H7 (cell line): ENCODE results near the gene ZNF775. TPM values are rescaled to one million over a fixed set of nuclear protein-coding genes. Genes with fewer than 3 reads are reported as not detected.

Experiments
- DNase-seq: peaks from one replicate; pipeline ENCODE4 v3.0.0; 2012
- H3K27me3 ChIP-seq: 2 replicates; pipeline ENCODE4 v1.6.0; 2011; ENCODE audit warnings: mild to moderate bottlenecking, low read length; ENCODE audit not compliant: control insufficient read depth, insufficient read depth
- H3K36me3 ChIP-seq: replicated peaks from 2 replicates; pipeline ENCODE4 v1.5.1; 2011; ENCODE audit warnings: low read length; ENCODE audit not compliant: control insufficient read depth, insufficient read depth
- H3K4me3 ChIP-seq: 2 replicates; pipeline ENCODE4 v1.5.1; 2011; ENCODE audit warnings: low read depth, mild to moderate bottlenecking, control low read depth, low read length, moderate library complexity; ENCODE audit not compliant: insufficient read depth
- total RNA-seq: library from RNA; depleted of rRNA; stranded (reverse); fragments of >200 nt; shearing (Covaris generic); gene quantifications from 2 replicates; pipeline ENCODE4 v1.2.3, GENCODE V29; 2014

The ZNF775 gene
- total RNA-seq, 1 experiment from 2014 or later: 44.2 TPM

DNA sequence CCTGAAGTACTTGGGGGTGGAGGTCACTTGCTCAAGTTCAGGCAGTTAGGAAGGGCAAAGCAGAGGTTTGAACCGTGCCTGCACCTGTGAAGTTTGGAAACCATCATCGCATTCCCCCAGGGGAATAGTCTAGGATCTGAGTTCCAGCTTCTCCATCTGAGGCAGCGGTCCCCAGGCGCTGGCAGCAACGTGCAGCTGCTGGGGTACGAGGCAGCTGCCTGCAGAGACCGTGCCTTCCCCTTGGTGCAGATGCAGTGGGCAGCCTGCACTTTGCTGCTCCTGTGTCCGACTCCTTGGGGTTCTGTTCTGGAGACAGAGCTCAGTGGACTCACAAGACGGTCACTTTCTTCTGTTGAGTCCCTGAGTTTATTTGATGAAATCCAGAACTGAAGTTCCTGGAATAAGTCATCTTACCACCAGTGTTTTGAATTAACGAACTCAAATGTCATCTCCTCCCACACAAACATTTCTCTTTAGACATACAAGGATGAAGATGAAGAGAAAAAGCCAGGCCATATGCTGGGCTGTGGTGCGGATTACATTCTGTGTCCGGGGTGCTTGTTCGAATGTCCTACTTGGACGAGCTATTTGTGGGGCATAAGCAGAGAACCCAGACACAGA is 51.4 kb downstream of the ZNF775 start:
- no peaks in the 10 kb centered on the region for H3K36me3 ChIP-seq
- DNase-seq: no peak
- H3K27me3 ChIP-seq: no peaks in the 10 kb centered on the region; the same call in 1 of the 2 replicates
- no peak overlapping the region for H3K4me3 ChIP-seq

DNA sequence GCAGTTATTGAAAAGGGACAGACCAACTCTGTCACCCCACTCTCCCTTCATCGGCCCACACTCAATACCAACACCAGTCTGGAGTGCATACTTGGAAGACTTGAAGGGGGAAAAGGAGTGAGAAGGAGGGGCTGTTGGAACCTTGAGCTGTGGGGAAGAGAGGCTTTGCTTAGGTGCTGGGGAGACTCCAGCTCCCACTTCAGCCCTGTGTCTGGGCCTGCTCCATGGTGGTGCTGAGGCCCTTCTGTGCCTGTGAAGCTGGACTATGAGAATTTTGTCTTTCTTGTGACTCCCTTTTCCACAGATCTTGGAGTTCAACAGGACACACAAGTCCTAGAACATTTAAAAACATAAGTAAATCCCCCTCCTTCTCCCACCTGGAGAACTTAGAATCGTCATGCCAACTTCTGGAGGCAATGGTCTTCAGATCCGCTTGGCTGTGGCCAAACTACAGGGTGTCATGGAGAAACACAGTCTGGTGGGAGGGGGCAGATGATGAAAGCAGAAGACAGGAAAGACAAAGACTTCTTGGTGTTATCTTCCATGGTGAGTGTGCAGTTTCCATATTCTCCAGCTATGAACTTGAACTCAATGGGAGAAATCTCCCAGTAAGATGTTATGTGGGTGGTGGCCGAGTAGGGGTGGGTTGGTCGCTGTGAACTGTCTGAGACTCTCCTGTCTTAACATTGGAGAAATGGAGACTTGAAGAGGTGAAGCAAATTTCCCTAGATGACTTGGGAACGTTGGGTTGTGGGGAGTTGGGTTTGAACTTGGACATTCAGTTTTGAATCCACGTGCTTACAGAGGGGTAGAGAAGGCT is 52.9 kb downstream of the ZNF775 start:
- DNase-seq: no peak
- H3K36me3 ChIP-seq: no peaks in the 10 kb centered on the region
- no peaks in the 10 kb centered on the region; the same call in 1 of the 2 replicates for H3K27me3 ChIP-seq
- no peak overlapping the region for H3K4me3 ChIP-seq

DNA sequence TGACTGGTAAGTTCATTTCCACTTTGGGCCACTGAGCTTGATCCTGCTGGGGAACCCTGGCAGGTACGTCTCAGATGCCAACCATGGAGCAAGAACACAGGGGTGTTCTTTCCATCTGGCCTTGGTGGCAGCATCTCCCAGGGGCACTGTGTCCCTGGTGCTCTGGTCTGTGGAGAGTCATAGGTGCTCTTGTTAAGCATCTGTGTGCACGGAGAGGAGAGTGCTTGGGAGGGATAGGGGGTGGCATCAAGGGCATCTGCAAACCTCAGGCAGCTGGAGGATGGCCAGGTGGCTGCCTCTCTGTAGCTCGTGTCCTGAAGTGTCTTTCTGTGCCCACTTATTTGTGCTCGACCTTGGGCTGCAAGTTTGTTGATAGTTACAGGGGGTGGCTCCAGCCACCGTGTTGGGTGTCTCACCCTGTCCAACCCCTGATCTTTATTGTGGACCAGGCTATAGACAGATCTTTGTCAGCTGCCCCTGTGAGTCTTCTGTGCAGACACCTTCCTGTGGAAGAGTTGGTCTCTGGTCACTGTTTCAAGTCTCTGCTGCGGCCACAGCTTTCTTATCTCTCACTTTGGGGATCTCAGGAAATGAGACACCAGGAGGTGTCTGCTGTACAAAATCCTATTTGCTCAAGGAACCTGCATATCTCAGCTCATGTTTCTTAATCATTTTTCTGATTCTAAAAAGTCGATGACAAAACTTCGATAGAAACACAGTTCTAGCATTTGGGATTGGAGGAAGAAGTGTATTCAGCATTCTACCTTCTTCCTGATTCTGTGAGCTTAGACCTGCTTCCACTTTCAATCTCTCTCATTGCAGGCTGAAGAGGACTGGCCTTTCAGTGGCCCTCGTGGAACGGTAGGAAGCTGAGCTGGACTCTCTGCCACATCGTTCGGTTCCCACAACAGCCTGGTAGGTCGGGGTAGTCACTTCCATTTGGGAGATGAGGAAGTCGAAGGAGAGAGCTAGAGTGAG is 54.1 kb downstream of the ZNF775 start:
- Histone ChIP-seq H3K36me3 (no peaks in the 10 kb centered on the region), H3K27me3 (no peaks in the 10 kb centered on the region; the same call in 1 of the 2 replicates), H3K4me3 (no peak overlapping the region)
- DNase-seq: no peak

DNA sequence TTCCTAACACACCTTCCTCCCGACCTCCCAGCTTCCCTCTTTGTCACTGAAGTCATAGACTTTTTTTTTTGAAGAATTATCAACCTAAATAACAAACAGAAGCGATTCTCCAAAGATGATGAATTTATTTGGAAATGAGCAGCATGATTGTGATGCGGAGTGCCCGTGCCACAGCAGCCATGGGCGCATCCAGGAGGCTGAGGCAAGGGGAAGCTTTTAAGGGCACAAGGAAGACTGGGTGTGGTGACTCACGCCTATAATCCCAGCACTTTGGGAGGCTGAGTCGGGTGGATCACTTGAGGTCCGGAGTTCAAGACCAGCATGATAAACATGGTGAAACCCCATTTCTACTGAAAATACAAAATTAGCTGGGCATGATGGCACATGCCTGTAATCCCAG is 55.1 kb downstream of the ZNF775 start:
- no peak for DNase-seq

GRCh38 chr7:150435047-150435389 is 55.9 kb downstream of the ZNF775 start:
- Histone ChIP-seq H3K27me3 (no peaks in the 10 kb centered on the region; the same call in 1 of the 2 replicates), H3K4me3 (no peak overlapping the region), H3K36me3 (no peaks in the 10 kb centered on the region)
- DNase-seq: no peak

More for the DNA sequence above, 55.1 kb downstream of the ZNF775 start:
- Histone ChIP-seq H3K36me3 (no peaks in the 10 kb centered on the region), H3K27me3 (no peaks in the 10 kb centered on the region; the same call in 1 of the 2 replicates), H3K4me3 (no peak overlapping the region)

DNA sequence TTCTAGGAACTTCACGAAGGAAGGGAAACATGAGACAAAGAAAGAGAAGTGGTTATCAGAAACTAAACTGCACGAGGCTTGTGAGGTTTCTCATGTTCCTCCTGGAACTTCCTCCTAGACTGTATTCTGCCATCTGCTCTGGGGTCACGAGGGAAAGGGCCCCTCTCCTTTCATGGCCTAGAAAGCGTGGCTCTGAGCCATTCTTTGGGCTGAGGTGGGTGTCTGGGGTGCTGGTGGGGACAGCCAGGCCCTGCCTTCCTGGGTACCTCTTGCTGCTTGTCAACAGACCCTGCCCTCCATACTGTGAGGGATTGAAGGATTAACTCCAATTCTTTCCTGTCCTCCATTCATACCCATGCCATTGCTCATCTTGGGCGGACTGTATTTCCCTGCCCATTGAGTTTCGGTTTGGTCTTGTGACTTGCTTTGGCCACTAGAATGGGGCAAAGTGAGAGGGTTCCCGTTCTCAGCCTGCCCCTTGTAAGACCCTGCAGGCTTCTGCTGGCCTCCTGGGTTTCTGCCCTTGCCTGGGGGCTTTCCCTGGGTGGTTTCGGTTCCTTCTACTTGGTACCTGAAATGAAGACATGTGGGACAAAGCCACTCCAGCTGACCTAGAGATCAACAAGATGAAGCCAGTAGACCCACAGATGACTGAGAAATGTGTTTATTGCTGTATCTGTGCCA is 56.4 kb downstream of the ZNF775 start:
- Histone ChIP-seq H3K36me3 (no peaks in the 10 kb centered on the region), H3K4me3 (no peak overlapping the region), H3K27me3 (no peaks in the 10 kb centered on the region; the same call in 1 of the 2 replicates)
- DNase-seq: no peak

DNA sequence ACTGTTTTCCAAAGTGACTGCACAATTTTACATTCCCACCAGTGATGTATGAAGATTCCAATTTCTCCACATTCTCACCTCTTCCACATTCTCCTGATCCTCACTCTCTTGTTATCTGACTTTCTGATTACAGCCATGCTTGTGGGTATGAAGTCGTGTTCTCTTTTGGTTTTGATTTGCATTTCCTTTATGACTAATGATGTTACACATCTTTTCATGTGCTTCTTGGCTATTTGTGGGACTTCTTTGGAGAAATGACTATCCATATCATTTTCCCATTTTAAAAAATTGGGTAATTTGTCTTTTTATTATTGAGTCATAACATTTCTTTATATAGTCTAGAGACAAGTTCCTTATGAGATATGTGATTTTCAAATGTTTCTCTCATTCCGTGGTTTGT is 60.8 kb downstream of the ZNF775 start:
- DNase-seq: no peak
- Histone ChIP-seq H3K4me3 (no peak overlapping the region), H3K27me3 (no peaks in the 10 kb centered on the region; the same call in 1 of the 2 replicates), H3K36me3 (no peaks in the 10 kb centered on the region)

DNA sequence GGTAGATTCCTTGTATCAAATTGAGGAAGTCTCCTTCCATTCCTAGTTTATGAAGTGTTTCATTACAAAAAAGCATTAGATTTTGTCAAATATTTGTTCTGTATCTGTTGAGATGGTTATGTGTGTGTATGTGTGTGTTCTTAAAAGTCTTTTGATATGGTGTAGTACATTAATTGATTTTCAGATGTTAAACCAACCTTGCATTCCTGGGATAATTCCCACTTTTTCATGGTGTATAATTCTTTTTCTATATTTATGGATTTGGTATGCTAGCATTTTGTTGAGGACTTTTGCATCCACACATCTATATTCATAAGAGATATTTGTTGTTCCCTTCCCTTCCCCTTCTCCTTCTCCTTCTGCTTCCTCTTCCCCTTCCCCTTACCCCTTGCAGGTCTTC is 62.4 kb downstream of the ZNF775 start:
- H3K4me3 ChIP-seq: no peak overlapping the region

DNA sequence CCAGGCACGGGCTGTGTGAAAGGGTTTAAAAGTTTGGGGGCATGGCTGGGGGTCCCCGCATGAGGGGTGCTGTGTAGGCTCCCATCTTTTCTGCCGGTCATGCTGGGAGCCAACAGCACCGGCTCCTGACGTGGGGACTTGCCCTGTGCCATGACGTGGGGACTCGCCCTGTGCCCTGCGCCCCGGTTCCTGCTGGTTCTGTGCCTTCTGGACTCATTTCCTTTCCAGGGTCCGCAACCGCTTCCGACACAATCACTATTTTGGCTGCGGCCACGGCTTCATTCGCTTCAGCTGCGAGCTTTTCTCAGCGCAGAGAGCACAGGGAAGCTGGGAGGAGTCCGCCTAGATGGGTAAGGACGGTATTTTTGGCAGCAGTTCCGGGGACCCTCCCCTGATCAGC is 63.7 kb downstream of the ZNF775 start:
- no peaks in the 10 kb centered on the region for H3K36me3 ChIP-seq
- H3K4me3 ChIP-seq: no peak overlapping the region
- no peaks in the 10 kb centered on the region; the same call in 1 of the 2 replicates for H3K27me3 ChIP-seq
- DNase-seq: no peak

More for the DNA sequence above, 62.4 kb downstream of the ZNF775 start:
- H3K27me3 ChIP-seq: no peaks in the 10 kb centered on the region; the same call in 1 of the 2 replicates
- no peak for DNase-seq
- H3K36me3 ChIP-seq: no peaks in the 10 kb centered on the region

DNA sequence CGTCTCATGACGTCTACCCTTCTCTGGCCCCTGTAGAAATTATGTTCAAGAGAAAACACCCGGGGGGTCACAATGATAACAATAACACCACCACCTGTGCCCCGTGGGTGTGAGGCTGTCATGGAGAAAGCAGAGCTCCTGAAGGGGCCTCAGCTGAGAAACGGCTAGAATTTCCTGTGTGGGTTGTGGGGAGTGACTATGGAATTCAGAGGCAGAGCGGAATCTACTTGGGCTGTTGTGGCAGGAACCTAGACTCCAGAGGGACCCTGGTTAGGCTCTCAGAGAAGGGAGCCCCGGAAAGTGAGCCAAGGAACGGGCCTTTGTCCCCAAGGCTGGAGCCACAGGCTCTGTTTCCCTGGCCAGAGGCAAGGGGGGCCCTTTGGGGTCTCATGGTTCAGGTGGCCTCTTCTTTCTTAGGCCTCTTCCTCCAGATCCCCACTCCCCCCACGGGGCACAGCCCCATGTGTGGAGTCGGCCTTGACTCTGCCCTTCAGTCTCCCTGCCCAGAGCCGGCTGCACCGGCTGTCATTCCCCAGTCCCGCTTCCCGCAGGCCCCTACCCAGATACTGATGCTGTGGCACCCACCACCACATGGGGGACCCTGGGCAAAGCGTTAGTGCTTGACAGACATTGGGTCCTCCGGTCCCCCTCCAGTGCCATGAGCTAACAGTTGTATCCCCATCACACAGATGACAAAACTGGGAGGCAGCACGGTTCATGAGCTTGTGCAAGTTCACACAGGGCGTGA is 64.8 kb downstream of the ZNF775 start:
- Histone ChIP-seq H3K36me3 (no peaks in the 10 kb centered on the region), H3K4me3 (no peak overlapping the region), H3K27me3 (no peaks in the 10 kb centered on the region; the same call in 1 of the 2 replicates)
- DNase-seq: peak; percentile 48

- Histone ChIP-seq H3K27me3 (peaks cover 3% of the 10 kb centered on the region), H3K4me3 (no peak overlapping the region), H3K36me3 (no peaks in the 10 kb centered on the region)
- DNase-seq: no peak
Measured at GRCh38 chr7:150444674-150445365, 65.7 kb downstream of the ZNF775 start.

GRCh38 chr7:150446288-150446938 is 67.3 kb downstream of the ZNF775 start:
- no peaks in the 10 kb centered on the region for H3K36me3 ChIP-seq

More at GRCh38 chr7:150446288-150446938, 67.3 kb downstream of the ZNF775 start:
- no peak for DNase-seq
- Histone ChIP-seq H3K4me3 (no peak overlapping the region), H3K27me3 (peaks cover 4% of the 10 kb centered on the region)
